K562 (cell line): Measurements from ENCODE around the gene ZNF462. TPM values are rescaled to one million over a fixed set of nuclear protein-coding genes. Genes with fewer than 3 reads are reported as not detected.
A peak's percentile ranks its signal among the peaks of the same experiment; 100 is the strongest.

ENCODE experiments used
- ATAC-seq: fragments of 200-7000 bp; cut with Tn5 transposase; 3 replicates; pipeline ENCODE4 v1.9.1; 2020; ENCODE audit warnings: moderate library complexity
- Bru-seq: library from RNA; stranded (reverse); fragments of 400-500 nt; gene quantifications from one replicate; lab custom pipeline; 2021; lab: Mats Ljungman, UMichigan
- BruChase-seq, 2 experiments: library from RNA; stranded (reverse); fragments of 400-500 nt; gene quantifications; one replicate each; lab custom pipeline; 2021; lab: Mats Ljungman, UMichigan
- BruUV-seq: library from RNA; stranded (reverse); fragments of 400-500 nt; replicated peaks from 2 replicates; lab custom pipeline; 2021; lab: Mats Ljungman, UMichigan
- CTCF ChIA-PET: fragments of 300-600 bp; formaldehyde crosslinking; extraction: SDS; loops from one replicate; lab custom pipeline; 2021; ENCODE audit warnings: low intra/inter-chr PET ratio; lab: Yijun Ruan, JAX
- POLR2A ChIA-PET: fragments of 300-600, 350-650 bp; sonication (Branson Sonifier 250); formaldehyde crosslinking; extraction: SDS; loops from one replicate; lab custom pipeline; 2021; ENCODE audit warnings: antibody characterized with exemption, inconsistent platforms; lab: Yijun Ruan, JAX
- DNase-seq, 4 experiments: peaks; one replicate each; pipeline versions ENCODE4 v3.0.0 to v3.0.0-alpha.2; 2011 to 2018; ENCODE audit warnings: low spot score in 3 of 4, mixed read lengths in 3 of 4; ENCODE audit errors: extremely low read depth in 1 of 4
- FAIRE-seq: peaks from 2 replicates; lab custom pipeline; 2011; peaks lifted over from hg19 to GRCh38; lab: Jason Lieb, UNC
- H2AFZ ChIP-seq: 2 replicates; pipeline ENCODE4 v1.6.0; 2011; ENCODE audit warnings: low read depth, low read length, control low read depth, inconsistent platforms
- H3K27ac ChIP-seq: fragments of 200-600 bp; 3 replicates; pipeline ENCODE4 v1.8.0; 2011; ENCODE audit warnings: low read depth, mild to moderate bottlenecking, control low read depth, inconsistent platforms, low read length, moderate library complexity, mixed read lengths; ENCODE audit errors: extremely low read depth
- H3K27me3 ChIP-seq, 2 experiments: fragments of 300-600 bp in 1 of 2; 2 replicates in 1 of 2; 3 replicates in 1 of 2; pipeline versions ENCODE4 v1.6.0 to v1.8.0; 2011; ENCODE audit warnings: inconsistent platforms in 2 of 2, low read length in 2 of 2, mild to moderate bottlenecking in 1 of 2, mixed read lengths in 1 of 2, moderate library complexity in 1 of 2; ENCODE audit not compliant: control insufficient read depth in 2 of 2, insufficient read depth in 2 of 2
- H3K36me3 ChIP-seq: fragments of 300-600 bp; 3 replicates; pipeline ENCODE4 v1.8.0; 2011; ENCODE audit warnings: mild to moderate bottlenecking, low read length, inconsistent platforms; ENCODE audit not compliant: control insufficient read depth, insufficient read depth
- H3K4me1 ChIP-seq, 2 experiments: fragments of 200-600 bp in 1 of 2; replicated peaks in 1 of 2; 2 replicates in 1 of 2; 3 replicates in 1 of 2; pipeline versions ENCODE4 v1.5.1 to v1.8.0; 2011; ENCODE audit warnings: inconsistent platforms in 2 of 2, low read length in 2 of 2, mild to moderate bottlenecking in 1 of 2, mixed read lengths in 1 of 2, moderate library complexity in 1 of 2; ENCODE audit not compliant: control insufficient read depth in 2 of 2, insufficient read depth in 2 of 2
- H3K4me2 ChIP-seq: 2 replicates; pipeline ENCODE4 v1.6.1; 2011; ENCODE audit warnings: low read length, control low read depth, inconsistent platforms, mixed read lengths; ENCODE audit not compliant: insufficient read depth
- H3K4me3 ChIP-seq: fragments of 200-600 bp; sonication (generic), shearing (Covaris generic); 2 replicates; pipeline ENCODE4 v1.5.1; 2016; ENCODE audit warnings: control low read depth, inconsistent platforms
- H3K79me2 ChIP-seq: fragments of 200-600 bp; 3 replicates; pipeline ENCODE4 v1.8.0; 2011; ENCODE audit warnings: low read length, inconsistent platforms; ENCODE audit not compliant: control insufficient read depth, insufficient read depth
- H3K9ac ChIP-seq, 2 experiments: 2 replicates each; pipeline versions ENCODE4 v1.6.0 to v1.6.1; 2011; ENCODE audit warnings: low read depth in 2 of 2, low read length in 2 of 2, control low read depth in 1 of 2, inconsistent platforms in 1 of 2, mild to moderate bottlenecking in 1 of 2, mixed read lengths in 1 of 2; ENCODE audit not compliant: insufficient read depth in 1 of 2
- H3K9me1 ChIP-seq: one replicate; pipeline ENCODE4 v1.6.0; 2011; ENCODE audit warnings: inconsistent platforms, mild to moderate bottlenecking, low read length, moderate library complexity; ENCODE audit not compliant: control insufficient read depth, insufficient read depth
- H3K9me3 ChIP-seq: replicated peaks from 2 replicates; pipeline ENCODE4 v1.5.1; 2011; ENCODE audit warnings: low read depth, low read length, inconsistent platforms; ENCODE audit not compliant: control insufficient read depth, insufficient read depth
- H4K20me1 ChIP-seq: replicated peaks from 2 replicates; pipeline ENCODE4 v1.6.1; 2011; ENCODE audit warnings: low read length, inconsistent platforms, mixed read lengths; ENCODE audit not compliant: control insufficient read depth, insufficient read depth
- FOXP1 ChIP-seq: sonication (generic); formaldehyde crosslinking; IDR thresholded peaks from 2 replicates; pipeline ENCODE4 v1.8.0; 2022; ENCODE audit warnings: mild to moderate bottlenecking, missing genetic modification reagents
- TEAD4 ChIP-seq, 2 experiments: sonication (generic) in 1 of 2; formaldehyde crosslinking in 1 of 2; IDR thresholded peaks; 2 replicates each; pipeline versions ENCODE4 v1.6.1 to v1.8.0; 2012 to 2022; ENCODE audit warnings: borderline replicate concordance in 1 of 2, inconsistent platforms in 1 of 2, low read length in 1 of 2, mild to moderate bottlenecking in 1 of 2, missing genetic modification reagents in 1 of 2
- ZNF263 ChIP-seq: sonication (generic); formaldehyde crosslinking; IDR thresholded peaks from 2 replicates; pipeline ENCODE4 v1.8.0; 2022; ENCODE audit warnings: mild to moderate bottlenecking, missing genetic modification reagents, borderline replicate concordance
- WGBS: fragments of 100-300 bp; shearing (Covaris generic); methylation state at CpG from one replicate; pipeline ENCODE4 v1.1.6; 2016; ENCODE audit warnings: low coverage, mixed read lengths; ENCODE audit not compliant: insufficient coverage; ENCODE audit errors: missing lambda C conversion rate; 5-methylcytosine and 5-hydroxymethylcytosine counted together
- in situ Hi-C: fragments of 300-500 bp; cut with MboI; formaldehyde crosslinking; loops from 4 replicates; pipeline ENCODE4 v1.15.0; 2018; ENCODE audit warnings: inconsistent platforms, mixed read lengths
- intact Hi-C: fragments of 100-400 bp; cut with micrococcal nuclease; formaldehyde crosslinking; loops from 2 replicates; pipeline ENCODE4 v1.14.2; 2022
- long read RNA-seq, 3 experiments: library from polyadenylated mRNA in 2 of 3; library from RNA in 1 of 3; unstranded in 2 of 3; stranded (forward) in 1 of 3; transcript quantifications; one replicate each; pipeline ENCODE4 v2.0.0, GENCODE V29; 2019 to 2022
- polyA minus RNA-seq, 3 experiments: library from RNA; depleted of rRNA, polyadenylated mRNA; stranded (reverse); fragments of >200 nt; gene quantifications; 2 replicates each; pipeline ENCODE4 v1.2.3, GENCODE V29; 2011
- polyA plus RNA-seq, 8 experiments: library from polyadenylated mRNA; depleted of rRNA in 4 of 8; stranded (reverse) in 5 of 8; unstranded in 3 of 8; fragments of >200 nt; fragmentation: Nextera tagmentation in 2 of 8; fragmentation: Illumina TruSeq in 1 of 8; extraction: Ambion mirVana in 2 of 8; extraction: Trizol in 1 of 8; gene quantifications; 2 replicates each; pipeline versions ENCODE4 v1.2.1 to v1.2.3, GENCODE V29; 2011 to 2014; ENCODE audit warnings: inconsistent platforms in 1 of 8, missing spikeins in 1 of 8
- total RNA-seq, 7 experiments: library from RNA; depleted of rRNA in 6 of 7; stranded (reverse); fragments of >200 nt in 6 of 7; fragmentation: Illumina TruSeq in 2 of 7; extraction: Trizol in 2 of 7; gene quantifications; 2 replicates each; pipeline versions ENCODE4 v1.2.1 to v1.2.3, GENCODE V29; 2011 to 2021; ENCODE audit warnings: low replicate concordance in 1 of 7

ZNF462 gene, protein sequence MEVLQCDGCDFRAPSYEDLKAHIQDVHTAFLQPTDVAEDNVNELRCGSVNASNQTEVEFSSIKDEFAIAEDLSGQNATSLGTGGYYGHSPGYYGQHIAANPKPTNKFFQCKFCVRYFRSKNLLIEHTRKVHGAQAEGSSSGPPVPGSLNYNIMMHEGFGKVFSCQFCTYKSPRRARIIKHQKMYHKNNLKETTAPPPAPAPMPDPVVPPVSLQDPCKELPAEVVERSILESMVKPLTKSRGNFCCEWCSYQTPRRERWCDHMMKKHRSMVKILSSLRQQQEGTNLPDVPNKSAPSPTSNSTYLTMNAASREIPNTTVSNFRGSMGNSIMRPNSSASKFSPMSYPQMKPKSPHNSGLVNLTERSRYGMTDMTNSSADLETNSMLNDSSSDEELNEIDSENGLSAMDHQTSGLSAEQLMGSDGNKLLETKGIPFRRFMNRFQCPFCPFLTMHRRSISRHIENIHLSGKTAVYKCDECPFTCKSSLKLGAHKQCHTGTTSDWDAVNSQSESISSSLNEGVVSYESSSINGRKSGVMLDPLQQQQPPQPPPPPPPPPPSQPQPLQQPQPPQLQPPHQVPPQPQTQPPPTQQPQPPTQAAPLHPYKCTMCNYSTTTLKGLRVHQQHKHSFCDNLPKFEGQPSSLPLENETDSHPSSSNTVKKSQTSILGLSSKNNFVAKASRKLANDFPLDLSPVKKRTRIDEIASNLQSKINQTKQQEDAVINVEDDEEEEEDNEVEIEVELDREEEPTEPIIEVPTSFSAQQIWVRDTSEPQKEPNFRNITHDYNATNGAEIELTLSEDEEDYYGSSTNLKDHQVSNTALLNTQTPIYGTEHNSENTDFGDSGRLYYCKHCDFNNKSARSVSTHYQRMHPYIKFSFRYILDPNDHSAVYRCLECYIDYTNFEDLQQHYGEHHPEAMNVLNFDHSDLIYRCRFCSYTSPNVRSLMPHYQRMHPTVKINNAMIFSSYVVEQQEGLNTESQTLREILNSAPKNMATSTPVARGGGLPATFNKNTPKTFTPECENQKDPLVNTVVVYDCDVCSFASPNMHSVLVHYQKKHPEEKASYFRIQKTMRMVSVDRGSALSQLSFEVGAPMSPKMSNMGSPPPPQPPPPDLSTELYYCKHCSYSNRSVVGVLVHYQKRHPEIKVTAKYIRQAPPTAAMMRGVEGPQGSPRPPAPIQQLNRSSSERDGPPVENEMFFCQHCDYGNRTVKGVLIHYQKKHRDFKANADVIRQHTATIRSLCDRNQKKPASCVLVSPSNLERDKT (N-terminal part only)
- total RNA-seq (2011; cell fraction: chromatin; rRNA removed; ENCODE audit: low replicate concordance): not detected in 2 replicates
- not detected in 2 replicates for total RNA-seq (2011; cell fraction: nucleolus; rRNA removed)
- total RNA-seq (2011; cell fraction: nucleoplasm; rRNA removed): not detected in 2 replicates
- total RNA-seq (2014; rRNA removed): not detected in 2 replicates
- total RNA-seq (2014; rRNA removed; fragmentation: Illumina TruSeq; extraction: Trizol): not detected in 2 replicates
- total RNA-seq (2015; rRNA removed; fragmentation: Illumina TruSeq; extraction: Trizol): not detected in 2 replicates
- total RNA-seq (2021): 0.16 and 0.20 TPM in 2 replicates
- not detected in 2 replicates for polyA plus RNA-seq (2011; rRNA removed)
- polyA plus RNA-seq (2011; cell fraction: cytosol; rRNA removed): not detected in 2 replicates
- polyA plus RNA-seq (2011; cell fraction: nucleus; rRNA removed): not detected in 2 replicates
- polyA plus RNA-seq (2012): not detected in 2 replicates
- polyA plus RNA-seq (2014; fragmentation: Illumina TruSeq; extraction: Trizol): not detected in 2 replicates
- polyA plus RNA-seq (2014; fragmentation: Nextera tagmentation; extraction: Ambion mirVana): not detected
- not detected in 2 replicates for polyA plus RNA-seq (2014; rRNA removed)
- polyA minus RNA-seq (2011; rRNA and poly(A)+ RNA removed): 0.03 TPM in 1 of 2 replicates, not detected in the other
- not detected in 2 replicates for polyA minus RNA-seq (2011; cell fraction: cytosol; rRNA and poly(A)+ RNA removed)
- polyA minus RNA-seq (2011; cell fraction: nucleus; rRNA and poly(A)+ RNA removed): not detected in 2 replicates
- Bru-seq, nascent RNA: percentile 13 among the genes with signal in this experiment
- BruChase-seq, experiment 1, labeled RNA remaining after a 2-hour chase: percentile 13 among the genes with signal in this experiment
- BruChase-seq, experiment 2, labeled RNA remaining after a 6-hour chase: percentile 16 among the genes with signal in this experiment
- long read RNA-seq, experiment 1: 0 reads
- long read RNA-seq, experiment 2: 0 reads
- long read RNA-seq, experiment 3: 0 reads

DNA sequence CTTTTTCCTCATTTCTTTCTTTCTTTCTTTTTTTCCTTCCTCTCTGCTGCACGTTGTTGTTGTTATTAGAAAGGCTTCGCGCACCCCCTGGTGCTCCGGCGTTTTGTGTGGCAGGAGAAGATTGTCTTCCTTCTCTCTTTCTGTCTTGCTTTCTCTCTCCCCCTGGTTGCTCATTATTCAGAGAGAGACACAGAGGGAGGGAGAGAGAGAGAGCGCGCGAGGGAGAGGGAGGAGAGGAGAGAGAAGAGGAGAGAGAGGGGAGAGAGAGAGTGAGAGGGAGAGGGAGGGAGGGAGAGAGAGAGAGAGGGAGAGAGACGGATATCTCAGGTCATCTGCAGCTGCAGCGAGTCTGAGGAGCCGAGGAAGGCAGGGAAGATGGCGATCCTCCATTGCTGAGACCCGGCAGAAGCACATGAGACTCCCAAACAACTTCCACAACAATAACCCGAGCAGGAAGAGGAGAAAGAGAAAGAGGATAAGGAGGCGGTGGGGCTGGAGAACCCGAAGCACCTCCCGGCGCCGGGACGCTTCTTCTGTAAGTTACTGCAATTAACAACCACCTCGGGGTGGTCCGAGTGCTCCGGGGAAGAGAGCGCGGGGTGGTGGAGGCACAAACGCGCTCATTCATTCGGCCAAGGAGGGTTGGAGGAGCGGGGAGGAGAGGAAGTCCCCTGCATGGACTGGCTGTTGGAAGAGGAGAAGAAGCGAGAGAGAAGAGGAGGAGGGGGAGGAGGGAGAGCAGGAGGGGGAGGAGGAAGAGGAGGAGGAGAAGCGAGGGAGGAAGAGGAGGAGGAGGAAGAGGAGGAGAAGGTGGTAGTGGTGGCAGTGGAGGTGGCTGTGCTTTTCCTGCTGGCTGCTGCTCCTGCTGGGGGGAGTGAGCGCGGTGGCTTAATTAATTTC is at the start of gene ZNF462:
Gene ZNF462 (plus strand): TSS at position 346 of the 900 bp plus-strand sequence. CDS start 60,218 bp downstream, outside the sequence.
- Histone ChIP-seq H3K36me3 (no peaks in the 10 kb centered on the region), H4K20me1 (no peaks in the 10 kb centered on the region), H3K79me2 (no peaks in the 10 kb centered on the region), H3K9me3 (no peaks in the 10 kb centered on the region), H3K4me3 (no peak within 1 kb of the TSS), H3K9me1 (no peaks in the 10 kb centered on the region), H3K27me3 (peaks cover 0 to 8% of the 10 kb centered on the region in 2 experiments; a peak in 2 of 5 replicates), H3K9ac (no peak within 1 kb of the TSS), H2AFZ (no peak within 1 kb of the TSS), H3K27ac (no peak within 1 kb of the TSS), H3K4me1 (no peaks in the 10 kb centered on the region), H3K4me2 (no peak within 1 kb of the TSS)
- BruUV-seq: no TSS peak
- peak; percentile 74 for TF ChIP-seq ZNF263 (CRISPR knock-in tag)
- no peak for TF ChIP-seq FOXP1 (CRISPR knock-in tag)
- TF ChIP-seq TEAD4 (IDR thresholded peaks at IDR 0.05; ENCODE audit: low read length): no peak
- TF ChIP-seq TEAD4 (CRISPR knock-in tag; IDR thresholded peaks at IDR 0.05; ENCODE audit: borderline replicate concordance): no peak
- CTCF ChIA-PET: no interaction called here
- 0% methylated on average over 20 of the region's 33 CpGs for WGBS
- DNase-seq (no peak), FAIRE-seq (no peak), ATAC-seq (no peak)
- in situ Hi-C loops (no loop called here), intact Hi-C loops (no loop called here)
- POLR2A ChIA-PET: interaction anchor here (0.7 kb wide), 1 partner anchor 627 kb away, joined by 3 read pairs; no protein-coding TSS in a partner anchor
